Measurements from ENCODE around the gene IQSEC1. TPM values are rescaled to one million over a fixed set of nuclear protein-coding genes. Genes with fewer than 3 reads are reported as not detected.

IQSEC1 gene
- total and polyA plus RNA-seq, 2 experiments from 2014 or later = 8.0 to 51.9 TPM

DNA sequence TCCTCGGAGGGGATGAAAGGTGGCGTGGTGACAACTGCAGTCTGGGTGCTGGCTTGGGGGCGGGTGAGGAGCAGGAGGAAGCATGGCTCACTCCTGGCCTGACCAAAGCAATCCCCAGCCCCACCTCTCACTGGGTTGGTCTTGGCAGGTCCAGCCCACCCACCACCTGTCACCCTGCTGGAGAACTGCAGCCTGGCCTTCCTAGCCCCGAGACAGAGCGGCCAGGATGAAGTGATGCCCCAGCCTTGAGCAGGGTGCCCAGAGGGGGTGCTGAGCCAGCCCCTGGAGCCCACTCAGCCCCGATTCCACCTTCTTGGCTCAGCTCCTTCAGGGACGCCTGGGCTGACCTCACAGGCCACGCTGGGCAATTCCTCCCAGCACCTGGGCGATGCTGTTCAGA is 89.9 kb downstream of the IQSEC1 start:
- H3K27ac Mint-ChIP-seq = no peak overlapping the region
- peaks cover 7% of the 10 kb centered on the region for H3K9me3 Mint-ChIP-seq
- Histone ChIP-seq H3K4me3 (no peak overlapping the region), H3F3A (replicated peaks; ENCODE audit: low read depth) (no peaks in the 10 kb centered on the region), H3K79me2 (replicated peaks; ENCODE audit: insufficient read depth) (no peaks in the 10 kb centered on the region), H3K9me2 (ENCODE audit: insufficient read depth) (no peaks in the 10 kb centered on the region), H3K4me1 (ENCODE audit: insufficient read depth) (peaks cover 14% of the 10 kb centered on the region), H3K27ac (ENCODE audit: low read depth) (no peak overlapping the region), H4K20me1 (replicated peaks; ENCODE audit: insufficient read depth) (no peaks in the 10 kb centered on the region), H3K4me2 (no peak overlapping the region), H3K36me3 (ENCODE audit: insufficient read depth) (no peaks in the 10 kb centered on the region), H3K27me3 (ENCODE audit: insufficient read depth) (no peaks in the 10 kb centered on the region), H2AFZ (no peak overlapping the region)
- peaks cover 6% of the 10 kb centered on the region for H3K27me3 Mint-ChIP-seq (ENCODE audit: insufficient read depth, low read depth, poor library complexity)
- H3K4me3 Mint-ChIP-seq = no peak overlapping the region
- H3K36me3 Mint-ChIP-seq (ENCODE audit: low read depth) = peaks cover 6% of the 10 kb centered on the region; the same call in 1 of the 3 replicates
- no peak for TF ChIP-seq NANOG (IDR thresholded peaks at IDR 0.05; ENCODE audit: borderline replicate concordance)
- TF ChIP-seq, protein P1, sequence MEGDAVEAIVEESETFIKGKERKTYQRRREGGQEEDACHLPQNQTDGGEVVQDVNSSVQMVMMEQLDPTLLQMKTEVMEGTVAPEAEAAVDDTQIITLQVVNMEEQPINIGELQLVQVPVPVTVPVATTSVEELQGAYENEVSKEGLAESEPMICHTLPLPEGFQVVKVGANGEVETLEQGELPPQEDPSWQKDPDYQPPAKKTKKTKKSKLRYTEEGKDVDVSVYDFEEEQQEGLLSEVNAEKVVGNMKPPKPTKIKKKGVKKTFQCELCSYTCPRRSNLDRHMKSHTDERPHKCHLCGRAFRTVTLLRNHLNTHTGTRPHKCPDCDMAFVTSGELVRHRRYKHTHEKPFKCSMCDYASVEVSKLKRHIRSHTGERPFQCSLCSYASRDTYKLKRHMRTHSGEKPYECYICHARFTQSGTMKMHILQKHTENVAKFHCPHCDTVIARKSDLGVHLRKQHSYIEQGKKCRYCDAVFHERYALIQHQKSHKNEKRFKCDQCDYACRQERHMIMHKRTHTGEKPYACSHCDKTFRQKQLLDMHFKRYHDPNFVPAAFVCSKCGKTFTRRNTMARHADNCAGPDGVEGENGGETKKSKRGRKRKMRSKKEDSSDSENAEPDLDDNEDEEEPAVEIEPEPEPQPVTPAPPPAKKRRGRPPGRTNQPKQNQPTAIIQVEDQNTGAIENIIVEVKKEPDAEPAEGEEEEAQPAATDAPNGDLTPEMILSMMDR (conservative IDR thresholded peaks at IDR 0.05; ENCODE audit: low read depth in 2 of 2) = no peak
- DNase-seq (ENCODE audit: low spot score) = no peak
- H3K4me1 Mint-ChIP-seq = peaks cover 52% of the 10 kb centered on the region
- ATAC-seq = no peak; the same call in 2 of the 3 replicates

DNA sequence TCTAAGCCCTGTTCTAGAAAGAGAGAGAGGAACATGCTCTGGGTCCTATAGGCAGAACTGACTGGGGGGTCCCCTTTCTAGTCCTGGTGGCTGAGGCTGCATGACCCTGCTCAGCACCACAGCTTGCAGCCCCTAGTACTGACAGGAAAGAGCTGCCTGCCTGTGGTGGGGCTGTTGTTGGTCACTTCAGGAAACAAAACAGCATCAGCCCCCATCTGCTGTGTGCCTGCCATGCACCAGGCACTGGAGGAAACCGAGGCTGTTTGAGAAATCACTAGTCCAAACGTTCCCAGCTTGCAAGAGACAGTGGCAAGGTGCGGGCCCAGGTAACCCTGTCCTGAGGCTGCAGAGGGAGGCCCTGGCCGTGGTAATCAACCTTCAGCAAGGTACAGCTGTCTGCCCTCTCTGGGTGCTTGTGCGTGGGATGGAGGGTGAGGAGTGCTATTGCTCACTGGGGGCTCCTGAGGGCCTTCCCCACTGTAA is 90.6 kb downstream of the IQSEC1 start:
- peaks cover 58% of the 10 kb centered on the region for H3K4me1 Mint-ChIP-seq
- H3K27ac Mint-ChIP-seq = no peak overlapping the region
- peaks cover 4% of the 10 kb centered on the region for H3K27me3 Mint-ChIP-seq (ENCODE audit: insufficient read depth, low read depth, poor library complexity)
- no peaks in the 10 kb centered on the region for H4K20me1 ChIP-seq (replicated peaks; ENCODE audit: insufficient read depth)
- H3K9me2 ChIP-seq (ENCODE audit: insufficient read depth) = no peaks in the 10 kb centered on the region
- no peak overlapping the region for H3K4me2 ChIP-seq
- no peak overlapping the region for H3K4me3 ChIP-seq
- no peak for ATAC-seq
- peaks cover 6% of the 10 kb centered on the region for H3K9me3 Mint-ChIP-seq
- H2AFZ ChIP-seq = no peak overlapping the region
- H3K27ac ChIP-seq (ENCODE audit: low read depth) = no peak overlapping the region
- H3K4me1 ChIP-seq (ENCODE audit: insufficient read depth) = peaks cover 20% of the 10 kb centered on the region
- no peak for DNase-seq (ENCODE audit: low spot score)
- H3K36me3 ChIP-seq (ENCODE audit: insufficient read depth) = no peaks in the 10 kb centered on the region
- no peaks in the 10 kb centered on the region for H3F3A ChIP-seq (replicated peaks; ENCODE audit: low read depth)
- H3K36me3 Mint-ChIP-seq (ENCODE audit: low read depth) = peaks cover 6% of the 10 kb centered on the region; the same call in 1 of the 3 replicates
- no peak for TF ChIP-seq EZH2 (IDR thresholded peaks at IDR 0.05; ENCODE audit: low read depth, unreplicated experiment)
- TF ChIP-seq ZNF114 (CRISPR knock-in tag; IDR thresholded peaks at IDR 0.05) = no peak
- no peak for TF ChIP-seq STAT1 (IDR thresholded peaks at IDR 0.05; ENCODE audit: unreplicated experiment)
- no peak for TF ChIP-seq JUNB (IDR thresholded peaks at IDR 0.05; ENCODE audit: unreplicated experiment)
- TF ChIP-seq POLR2AphosphoS5 (IDR thresholded peaks at IDR 0.05; ENCODE audit: low read depth) = no peak
- no peak for TF ChIP-seq ZNF331 (CRISPR knock-in tag; IDR thresholded peaks at IDR 0.05; ENCODE audit: low read depth)
- no peak for TF ChIP-seq EZH2phosphoT487 (IDR thresholded peaks at IDR 0.05; ENCODE audit: unreplicated experiment)
- TF ChIP-seq, protein P2, sequence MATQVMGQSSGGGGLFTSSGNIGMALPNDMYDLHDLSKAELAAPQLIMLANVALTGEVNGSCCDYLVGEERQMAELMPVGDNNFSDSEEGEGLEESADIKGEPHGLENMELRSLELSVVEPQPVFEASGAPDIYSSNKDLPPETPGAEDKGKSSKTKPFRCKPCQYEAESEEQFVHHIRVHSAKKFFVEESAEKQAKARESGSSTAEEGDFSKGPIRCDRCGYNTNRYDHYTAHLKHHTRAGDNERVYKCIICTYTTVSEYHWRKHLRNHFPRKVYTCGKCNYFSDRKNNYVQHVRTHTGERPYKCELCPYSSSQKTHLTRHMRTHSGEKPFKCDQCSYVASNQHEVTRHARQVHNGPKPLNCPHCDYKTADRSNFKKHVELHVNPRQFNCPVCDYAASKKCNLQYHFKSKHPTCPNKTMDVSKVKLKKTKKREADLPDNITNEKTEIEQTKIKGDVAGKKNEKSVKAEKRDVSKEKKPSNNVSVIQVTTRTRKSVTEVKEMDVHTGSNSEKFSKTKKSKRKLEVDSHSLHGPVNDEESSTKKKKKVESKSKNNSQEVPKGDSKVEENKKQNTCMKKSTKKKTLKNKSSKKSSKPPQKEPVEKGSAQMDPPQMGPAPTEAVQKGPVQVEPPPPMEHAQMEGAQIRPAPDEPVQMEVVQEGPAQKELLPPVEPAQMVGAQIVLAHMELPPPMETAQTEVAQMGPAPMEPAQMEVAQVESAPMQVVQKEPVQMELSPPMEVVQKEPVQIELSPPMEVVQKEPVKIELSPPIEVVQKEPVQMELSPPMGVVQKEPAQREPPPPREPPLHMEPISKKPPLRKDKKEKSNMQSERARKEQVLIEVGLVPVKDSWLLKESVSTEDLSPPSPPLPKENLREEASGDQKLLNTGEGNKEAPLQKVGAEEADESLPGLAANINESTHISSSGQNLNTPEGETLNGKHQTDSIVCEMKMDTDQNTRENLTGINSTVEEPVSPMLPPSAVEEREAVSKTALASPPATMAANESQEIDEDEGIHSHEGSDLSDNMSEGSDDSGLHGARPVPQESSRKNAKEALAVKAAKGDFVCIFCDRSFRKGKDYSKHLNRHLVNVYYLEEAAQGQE (IDR thresholded peaks at IDR 0.05; ENCODE audit: unreplicated experiment) = no peak
- TF ChIP-seq, protein P3, sequence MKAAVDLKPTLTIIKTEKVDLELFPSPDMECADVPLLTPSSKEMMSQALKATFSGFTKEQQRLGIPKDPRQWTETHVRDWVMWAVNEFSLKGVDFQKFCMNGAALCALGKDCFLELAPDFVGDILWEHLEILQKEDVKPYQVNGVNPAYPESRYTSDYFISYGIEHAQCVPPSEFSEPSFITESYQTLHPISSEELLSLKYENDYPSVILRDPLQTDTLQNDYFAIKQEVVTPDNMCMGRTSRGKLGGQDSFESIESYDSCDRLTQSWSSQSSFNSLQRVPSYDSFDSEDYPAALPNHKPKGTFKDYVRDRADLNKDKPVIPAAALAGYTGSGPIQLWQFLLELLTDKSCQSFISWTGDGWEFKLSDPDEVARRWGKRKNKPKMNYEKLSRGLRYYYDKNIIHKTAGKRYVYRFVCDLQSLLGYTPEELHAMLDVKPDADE (IDR thresholded peaks at IDR 0.05) = no peak
- no peak overlapping the region for H3K4me3 Mint-ChIP-seq
- H3K79me2 ChIP-seq (replicated peaks; ENCODE audit: insufficient read depth) = no peaks in the 10 kb centered on the region
- no peaks in the 10 kb centered on the region for H3K27me3 ChIP-seq (ENCODE audit: insufficient read depth)
